Uterus (tissue), 4 donors: Measurements from ENCODE around the gene C19orf44. TPM values are rescaled to one million over a fixed set of nuclear protein-coding genes. Genes with fewer than 3 reads are reported as not detected.
A peak's percentile ranks its signal among the peaks of the same experiment; 100 is the strongest.
"Not testable (repeated sequence)": the region's sequence is repeated elsewhere in the genome, so short reads cannot be mapped to it uniquely, and the experiment has no call there.

Experiments
- DNase-seq, 2 donors: peaks; one replicate each; pipeline ENCODE4 v3.0.0-alpha.2; 2019 to 2020
- H3K27ac ChIP-seq, 2 donors: fragments of 200-600 bp; sonication (generic); 1 replicate in 1 of 2; 2 replicates in 1 of 2; pipeline ENCODE4 v1.5.1; 2016 to 2018
- H3K27me3 ChIP-seq, 2 donors: fragments of 200-600 bp; sonication (generic); one replicate each; pipeline ENCODE4 v1.5.1; 2018 to 2019; ENCODE audit warnings: control low read depth in 1 of 2
- H3K36me3 ChIP-seq, 2 donors: fragments of 200-600 bp; sonication (generic); one replicate each; pipeline ENCODE4 v1.5.1; 2019; ENCODE audit warnings: control low read depth in 1 of 2
- H3K4me1 ChIP-seq, 2 donors: fragments of 200-600 bp; sonication (generic); one replicate each; pipeline ENCODE4 v1.5.1; 2018 to 2019; ENCODE audit warnings: control low read depth in 1 of 2
- H3K4me3 ChIP-seq, 2 donors: fragments of 200-600 bp; sonication (generic); 1 replicate in 1 of 2; 2 replicates in 1 of 2; pipeline ENCODE4 v1.5.1; 2018 to 2019; ENCODE audit warnings: mild to moderate bottlenecking in 1 of 2
- H3K9me3 ChIP-seq, 2 donors: fragments of 200-600 bp; sonication (generic); one replicate each; pipeline ENCODE4 v1.5.1; 2019; ENCODE audit warnings: control low read depth in 1 of 2
- POLR2A ChIP-seq, 2 donors: fragments of 450-650 bp; IDR thresholded peaks; one replicate each; pipeline ENCODE4 v1.6.1; 2016; ENCODE audit warnings: antibody characterized with exemption in 2 of 2, mild to moderate bottlenecking in 1 of 2, moderate library complexity in 1 of 2
- intact Hi-C: fragments of 100-400 bp; cut with DNase I; formaldehyde crosslinking; loops from one replicate; pipeline ENCODE4 v1.15.1; 2023; ENCODE audit warnings: low total_unique reads
- total RNA-seq, 4 donors: library from RNA; depleted of rRNA in 3 of 4; stranded (reverse); fragments of >200 nt in 3 of 4; gene quantifications; one replicate each; pipeline versions ENCODE4 v1.1.0 to v1.2.4, GENCODE V29; 2014 to 2023
- TF ChIP-seq, protein P1 (sequence below), 4 experiments: fragments of 200-600 bp in 2 of 4; fragments of 450-650 bp in 2 of 4; sonication (generic) in 2 of 4; IDR thresholded peaks; one replicate each; pipeline ENCODE4 v1.5.1; 2016 to 2019; ENCODE audit warnings: antibody characterized with exemption in 4 of 4, mild to moderate bottlenecking in 2 of 4, moderate library complexity in 1 of 4
- donor health status: DM: yes; HTN: yes; CAD: no.

The C19orf44 gene
- total RNA-seq, 4 donors from 2014 or later = 0.26 to 11.9 (median 7.5) TPM

DNA sequence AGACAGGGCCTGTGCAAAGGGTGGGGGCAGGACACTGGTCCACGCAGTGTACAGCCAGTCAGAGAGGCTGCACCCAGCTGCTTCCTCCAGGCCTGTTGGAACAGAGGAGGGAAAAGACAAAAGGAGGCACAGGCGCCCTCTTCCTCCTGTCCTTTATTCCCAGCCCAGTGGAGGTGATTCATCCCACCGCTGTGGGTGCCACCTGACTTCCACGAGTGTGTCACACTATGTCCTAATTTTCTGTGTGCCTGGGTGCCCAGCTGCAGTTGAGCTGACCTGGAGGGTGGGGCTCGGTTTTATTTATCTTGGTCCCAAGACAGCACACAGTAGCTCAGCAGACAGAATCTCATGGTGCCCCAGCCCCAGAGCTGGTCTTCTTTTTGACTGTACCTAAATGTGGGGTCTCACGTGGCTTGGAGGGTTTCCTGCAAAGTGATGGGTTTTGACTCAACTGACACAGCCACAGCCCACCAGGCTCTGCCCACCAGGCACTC is 33.4 kb upstream of the C19orf44 start:
- Histone ChIP-seq H3K9me3 (no peaks in the 10 kb centered on the region), H3K27me3 (no peaks in the 10 kb centered on the region), H3K4me3 (no peak overlapping the region), H3K4me1 (peaks cover 0 to 4% of the 10 kb centered on the region in 2 donors), H3K36me3 (no peaks in the 10 kb centered on the region), H3K27ac (peak overlapping the region in 1 of 2 donors; percentile 23)
- TF ChIP-seq, protein P1, sequence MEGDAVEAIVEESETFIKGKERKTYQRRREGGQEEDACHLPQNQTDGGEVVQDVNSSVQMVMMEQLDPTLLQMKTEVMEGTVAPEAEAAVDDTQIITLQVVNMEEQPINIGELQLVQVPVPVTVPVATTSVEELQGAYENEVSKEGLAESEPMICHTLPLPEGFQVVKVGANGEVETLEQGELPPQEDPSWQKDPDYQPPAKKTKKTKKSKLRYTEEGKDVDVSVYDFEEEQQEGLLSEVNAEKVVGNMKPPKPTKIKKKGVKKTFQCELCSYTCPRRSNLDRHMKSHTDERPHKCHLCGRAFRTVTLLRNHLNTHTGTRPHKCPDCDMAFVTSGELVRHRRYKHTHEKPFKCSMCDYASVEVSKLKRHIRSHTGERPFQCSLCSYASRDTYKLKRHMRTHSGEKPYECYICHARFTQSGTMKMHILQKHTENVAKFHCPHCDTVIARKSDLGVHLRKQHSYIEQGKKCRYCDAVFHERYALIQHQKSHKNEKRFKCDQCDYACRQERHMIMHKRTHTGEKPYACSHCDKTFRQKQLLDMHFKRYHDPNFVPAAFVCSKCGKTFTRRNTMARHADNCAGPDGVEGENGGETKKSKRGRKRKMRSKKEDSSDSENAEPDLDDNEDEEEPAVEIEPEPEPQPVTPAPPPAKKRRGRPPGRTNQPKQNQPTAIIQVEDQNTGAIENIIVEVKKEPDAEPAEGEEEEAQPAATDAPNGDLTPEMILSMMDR (IDR thresholded peaks at IDR 0.05) = no peak
- no peak for TF ChIP-seq POLR2A (IDR thresholded peaks at IDR 0.05)
- intact Hi-C loops = no loop called here
- no peak for DNase-seq

DNA sequence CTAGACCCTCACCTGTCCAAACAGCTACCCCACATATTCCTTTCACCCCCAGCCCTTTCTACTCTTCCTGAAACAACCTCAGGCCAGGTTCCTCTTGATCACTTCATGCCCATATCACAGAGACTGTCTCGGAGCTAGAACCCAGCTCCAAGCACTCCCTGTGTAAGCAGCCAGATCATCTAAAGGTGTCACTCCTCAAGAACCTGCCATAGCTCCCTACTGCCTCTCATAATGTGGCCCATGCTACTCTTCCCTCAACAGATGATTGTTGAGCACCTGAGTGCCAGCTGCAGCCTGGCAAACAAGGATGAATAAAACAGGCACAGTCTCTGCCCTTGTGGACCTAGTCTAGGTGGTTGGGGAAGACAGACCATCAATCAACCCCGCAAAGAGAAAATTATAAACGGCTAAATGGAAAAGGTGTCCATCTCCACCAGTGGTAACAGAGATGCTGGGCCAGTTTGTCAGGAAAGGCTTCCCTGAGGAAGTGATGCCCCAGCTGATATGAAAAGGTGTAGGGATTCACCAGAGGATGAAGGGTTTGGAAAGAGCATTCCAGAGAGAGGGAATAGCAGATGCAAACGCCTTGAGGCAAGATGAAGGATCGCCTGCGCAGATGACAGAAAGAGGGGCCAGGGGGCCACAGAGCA is 32.7 kb upstream of the C19orf44 start:
- intact Hi-C loops = no loop called here
- Histone ChIP-seq H3K27ac (peak overlapping the region; percentile 45 to 56), H3K9me3 (no peaks in the 10 kb centered on the region), H3K27me3 (no peaks in the 10 kb centered on the region), H3K4me3 (no peak overlapping the region), H3K4me1 (peaks cover 0 to 4% of the 10 kb centered on the region in 2 donors), H3K36me3 (no peaks in the 10 kb centered on the region)
- DNase-seq = no peak
- TF ChIP-seq POLR2A (IDR thresholded peaks at IDR 0.05) = no peak
- TF ChIP-seq, protein P1 (IDR thresholded peaks at IDR 0.05) = no peak

DNA sequence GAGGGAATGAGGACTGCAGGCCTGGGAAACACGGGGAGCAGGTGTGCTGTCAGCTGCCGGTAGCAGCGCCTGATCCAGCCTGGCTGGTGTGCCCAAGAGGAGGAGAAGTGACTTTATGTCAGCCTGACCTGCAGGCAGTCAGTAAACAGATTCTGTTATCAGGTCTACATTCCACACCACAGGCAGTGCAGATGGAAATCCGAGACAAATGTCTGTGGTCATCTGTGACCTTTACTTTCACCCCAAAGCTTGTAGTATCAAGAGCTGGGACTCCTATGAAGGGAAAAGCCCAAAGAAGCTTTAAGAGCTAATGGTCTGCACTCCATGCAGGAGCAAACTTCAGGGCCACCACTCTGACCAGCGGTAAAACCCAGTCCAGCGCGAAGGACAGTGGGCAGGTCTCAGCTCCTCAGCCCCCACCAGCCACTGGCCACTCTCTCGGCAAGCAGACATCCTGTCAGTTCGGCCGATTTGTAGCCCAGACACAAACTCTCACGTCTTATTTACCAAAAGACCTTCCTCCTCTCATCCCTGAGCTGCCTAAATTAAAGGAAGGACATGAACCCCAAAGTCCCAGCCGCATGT is 32.1 kb upstream of the C19orf44 start:
- DNase-seq = no peak
- Histone ChIP-seq H3K4me1 (peaks cover 0 to 4% of the 10 kb centered on the region in 2 donors), H3K4me3 (no peak overlapping the region), H3K9me3 (no peaks in the 10 kb centered on the region), H3K36me3 (no peaks in the 10 kb centered on the region), H3K27ac (peak overlapping the region; percentile 45 to 56), H3K27me3 (no peaks in the 10 kb centered on the region)
- TF ChIP-seq, protein P1 (IDR thresholded peaks at IDR 0.05) = no peak
- no peak for TF ChIP-seq POLR2A (IDR thresholded peaks at IDR 0.05)
- intact Hi-C loops = no loop called here

DNA sequence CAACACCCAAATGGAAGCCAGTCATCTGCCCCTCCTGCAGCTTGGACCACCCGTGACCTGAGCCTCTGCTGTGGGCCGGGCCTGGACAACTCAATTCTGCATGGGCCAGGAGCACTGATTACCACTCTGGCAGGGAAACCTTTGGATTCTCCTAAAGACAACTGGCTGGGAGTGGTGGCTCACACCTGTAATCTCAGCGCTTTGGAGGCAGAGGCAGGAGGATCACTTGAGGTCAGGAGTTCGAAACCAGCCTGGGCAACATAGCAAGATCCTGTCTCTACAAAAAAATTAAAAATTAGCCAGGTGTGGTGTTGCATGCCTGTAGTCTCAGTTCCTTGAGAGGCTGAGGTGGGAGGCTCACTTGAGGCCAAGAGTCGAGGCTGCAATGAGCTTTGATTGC is 31.0 kb upstream of the C19orf44 start:
- no peak for TF ChIP-seq POLR2A (IDR thresholded peaks at IDR 0.05)
- TF ChIP-seq, protein P1 (IDR thresholded peaks at IDR 0.05) = no peak
- Histone ChIP-seq H3K4me1 (peaks cover 0 to 4% of the 10 kb centered on the region in 2 donors), H3K27me3 (no peaks in the 10 kb centered on the region), H3K4me3 (no peak overlapping the region), H3K9me3 (no peaks in the 10 kb centered on the region), H3K36me3 (no peaks in the 10 kb centered on the region), H3K27ac (no peak overlapping the region)
- no peak for DNase-seq
- intact Hi-C loops = no loop called here

DNA sequence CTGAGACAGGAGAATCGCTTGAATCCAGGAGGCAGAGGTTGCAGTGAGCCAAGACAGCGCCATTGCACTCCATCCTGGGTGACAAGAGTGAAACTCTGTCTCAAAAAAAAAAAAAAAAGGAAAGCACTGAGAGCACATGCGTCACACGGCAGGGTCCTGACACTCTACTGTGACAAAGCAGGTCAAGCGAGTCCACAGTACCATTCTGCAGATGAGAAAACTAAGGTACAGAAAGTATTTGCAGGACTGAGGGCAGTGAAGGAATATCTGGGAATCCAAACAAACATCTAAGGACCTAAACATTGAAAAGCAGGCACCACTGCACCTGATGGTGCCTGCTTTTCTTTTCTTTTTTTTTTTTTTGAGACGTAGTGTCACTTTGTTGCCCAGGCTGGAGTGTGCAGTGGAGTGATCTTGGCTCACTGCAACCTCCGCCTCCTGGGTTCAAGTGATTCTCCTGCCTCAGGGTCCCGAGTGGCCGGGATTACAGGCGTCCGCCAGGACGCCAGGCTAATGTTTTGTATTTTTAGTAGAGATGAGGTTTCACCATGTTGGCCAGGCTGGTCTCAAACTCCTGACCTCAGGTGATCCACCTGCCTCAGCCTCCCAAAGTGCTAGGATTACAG is 29.3 kb upstream of the C19orf44 start:
- H3K9me3 ChIP-seq, intact Hi-C loops, DNase-seq, H3K27me3 ChIP-seq, H3K27ac ChIP-seq, H3K4me3 ChIP-seq, H3K36me3 ChIP-seq, H3K4me1 ChIP-seq: not testable (repeated sequence)
